T-helper 1 cell treated with Interleukin-12 subunit alpha and Interleukin-12 subunit beta and Interleukin-4 antibody, amounts not matched to agents 30 μg/mL and 1 μg/mL, for 36 hours (primary cell): ENCODE measurements around the gene FAM83G.
"Not testable (repeated sequence)": the region's sequence is repeated elsewhere in the genome, so short reads cannot be mapped to it uniquely, and the experiment has no call there.

Experiments
- H3K27ac Mint-ChIP-seq: one replicate; pipeline ENCODE4 v1.8.0; 2021; ENCODE audit warnings: mild to moderate bottlenecking, mixed read lengths
- H3K27me3 Mint-ChIP-seq: one replicate; pipeline ENCODE4 v1.8.0; 2021; ENCODE audit warnings: low read depth, mixed read lengths
- H3K36me3 Mint-ChIP-seq: one replicate; pipeline ENCODE4 v1.8.0; 2021; ENCODE audit warnings: low read depth, mixed read lengths
- H3K4me1 Mint-ChIP-seq: one replicate; pipeline ENCODE4 v1.8.0; 2021; ENCODE audit warnings: low read depth, mixed read lengths
- H3K4me3 Mint-ChIP-seq: one replicate; pipeline ENCODE4 v1.8.0; 2021; ENCODE audit warnings: mild to moderate bottlenecking, moderate library complexity, mixed read lengths
- H3K9me3 Mint-ChIP-seq: one replicate; pipeline ENCODE4 v1.8.0; 2021; ENCODE audit warnings: mixed read lengths

FAM83G gene

DNA sequence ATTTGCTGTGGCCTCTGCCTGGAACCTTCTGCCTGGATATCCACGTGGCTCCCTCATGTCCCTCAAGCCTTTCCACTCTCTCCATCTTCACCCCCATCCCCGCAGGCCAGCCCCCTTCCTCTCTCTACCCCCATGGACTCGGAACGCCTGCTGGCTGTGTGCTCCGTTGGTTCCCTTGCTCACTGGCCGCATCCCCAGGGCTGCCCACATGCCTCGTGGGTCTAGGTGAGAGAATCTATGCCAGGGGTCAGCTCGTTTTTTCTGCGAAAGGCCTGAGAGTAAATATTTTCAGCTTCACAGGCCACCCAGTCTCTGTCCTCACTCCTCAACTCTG, 40.6 kb downstream of the FAM83G start:
- Mint-ChIP-seq H3K36me3 (no peaks in the 10 kb centered on the region), H3K9me3 (no peaks in the 10 kb centered on the region), H3K27me3 (no peaks in the 10 kb centered on the region), H3K4me3 (no peak overlapping the region), H3K27ac (no peak overlapping the region), H3K4me1 (peaks cover 5% of the 10 kb centered on the region)

DNA sequence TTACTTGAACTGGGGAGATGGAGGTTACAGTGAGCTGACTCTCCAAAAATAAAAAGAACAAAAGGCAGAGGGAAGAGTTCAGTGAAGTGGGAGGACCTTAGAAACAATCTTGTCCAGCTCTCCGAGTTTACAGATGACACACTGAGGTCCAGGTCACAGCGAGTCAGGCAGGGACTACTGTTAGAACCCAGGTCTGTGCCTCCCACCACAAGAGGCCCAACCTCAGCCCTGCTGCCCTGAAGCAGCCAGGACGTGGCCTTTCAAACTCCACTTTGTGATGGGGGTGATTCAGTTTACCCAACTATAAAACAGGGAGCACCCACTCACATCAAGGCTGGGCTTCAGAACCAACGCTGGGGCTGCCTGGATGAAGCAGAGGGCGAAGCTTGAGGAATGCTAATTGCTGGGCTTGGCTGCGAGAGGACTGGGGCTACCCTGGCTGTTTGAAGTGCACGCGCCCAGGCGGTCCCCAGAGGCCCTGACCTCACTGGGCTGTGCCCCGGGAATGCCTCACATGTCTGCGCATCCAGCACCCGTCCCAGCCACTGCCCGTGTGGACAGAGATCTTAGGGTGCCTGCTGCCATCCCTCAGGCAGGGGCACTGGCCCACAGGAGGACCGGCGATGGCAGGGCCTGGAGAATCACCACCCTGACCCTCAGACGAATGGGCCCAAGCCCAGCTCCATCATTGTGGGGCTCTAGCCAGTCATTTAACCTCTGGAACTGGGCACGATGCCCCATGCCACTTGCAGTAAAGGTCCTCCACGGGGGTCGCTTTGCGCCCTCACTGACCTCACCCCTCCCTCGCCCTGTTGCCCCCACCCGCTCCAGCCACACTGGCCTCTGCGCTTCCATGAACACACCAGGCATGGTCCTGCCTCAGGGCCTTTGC, 41.2 kb downstream of the FAM83G start:
- peaks cover 5% of the 10 kb centered on the region for H3K4me1 Mint-ChIP-seq

DNA sequence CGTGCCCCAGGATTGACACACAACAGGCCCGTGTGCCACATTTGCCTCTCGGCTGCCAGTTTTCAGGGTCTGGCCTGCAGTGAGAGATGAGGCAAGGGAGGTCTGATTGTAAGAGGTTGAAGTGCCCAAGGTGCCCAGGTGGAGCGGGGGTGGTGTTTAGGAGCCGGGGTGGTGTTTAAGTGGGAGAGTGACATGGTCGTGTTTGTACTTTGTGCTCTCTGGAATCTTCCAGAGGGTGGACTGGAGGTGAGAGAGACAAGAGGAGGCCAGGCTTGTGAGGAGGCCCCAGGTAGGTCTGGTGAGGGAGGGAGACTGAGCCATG, 42.1 kb downstream of the FAM83G start:
- H3K4me3 Mint-ChIP-seq = no peak overlapping the region
- no peaks in the 10 kb centered on the region for H3K27me3 Mint-ChIP-seq
- H3K4me1 Mint-ChIP-seq = peaks cover 5% of the 10 kb centered on the region
- H3K9me3 Mint-ChIP-seq = no peaks in the 10 kb centered on the region
- no peaks in the 10 kb centered on the region for H3K36me3 Mint-ChIP-seq
- no peak overlapping the region for H3K27ac Mint-ChIP-seq

More for the DNA sequence above, 41.2 kb downstream of the FAM83G start:
- H3K4me3 Mint-ChIP-seq = no peak overlapping the region
- H3K27ac Mint-ChIP-seq = no peak overlapping the region
- no peaks in the 10 kb centered on the region for H3K27me3 Mint-ChIP-seq
- no peaks in the 10 kb centered on the region for H3K9me3 Mint-ChIP-seq
- H3K36me3 Mint-ChIP-seq = no peaks in the 10 kb centered on the region

DNA sequence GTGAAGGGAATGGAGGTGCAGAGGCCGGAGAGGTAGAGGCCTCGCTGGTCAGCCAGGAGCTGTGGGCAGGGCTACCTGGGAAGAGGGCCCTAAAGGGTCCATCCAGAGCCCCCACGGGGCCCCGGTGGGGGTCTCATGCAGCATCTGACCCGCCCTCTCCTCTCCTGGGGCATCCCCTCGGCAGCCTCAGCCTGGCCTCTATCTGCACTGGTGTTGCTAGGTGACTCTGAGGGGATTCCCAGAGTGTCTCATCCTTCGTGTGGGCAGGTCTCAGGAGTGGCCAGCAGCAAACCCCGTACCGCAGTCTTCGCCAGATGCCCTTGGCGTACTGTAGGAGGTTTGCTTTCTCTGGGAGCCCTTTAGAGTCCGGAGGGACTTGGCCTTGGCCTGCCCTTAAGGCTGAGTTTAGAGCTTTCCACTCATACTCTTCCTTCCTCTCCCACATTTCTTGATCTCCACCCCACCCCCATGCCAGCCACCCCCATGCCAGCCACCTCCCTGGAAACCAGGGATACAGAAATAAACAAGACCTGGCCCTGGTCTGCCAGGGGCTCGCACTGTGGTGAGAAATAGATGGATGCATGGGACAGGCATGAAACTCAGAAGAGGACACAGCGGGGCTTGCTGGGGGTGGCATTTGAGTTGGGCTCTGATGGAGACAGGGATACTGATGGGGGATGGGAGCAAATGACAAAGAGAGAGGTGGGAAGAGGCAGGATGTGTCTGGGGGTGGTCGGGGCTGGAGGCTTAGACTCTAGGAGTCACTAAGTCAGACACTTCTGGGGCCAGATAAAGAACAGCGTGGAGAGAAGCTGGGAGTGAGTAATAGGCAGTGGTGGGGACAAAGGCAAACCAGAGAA, 42.7 kb downstream of the FAM83G start:
- H3K27ac Mint-ChIP-seq = no peak overlapping the region
- H3K9me3 Mint-ChIP-seq = no peaks in the 10 kb centered on the region
- no peak overlapping the region for H3K4me3 Mint-ChIP-seq
- no peaks in the 10 kb centered on the region for H3K36me3 Mint-ChIP-seq
- peaks cover 5% of the 10 kb centered on the region for H3K4me1 Mint-ChIP-seq
- no peaks in the 10 kb centered on the region for H3K27me3 Mint-ChIP-seq

DNA sequence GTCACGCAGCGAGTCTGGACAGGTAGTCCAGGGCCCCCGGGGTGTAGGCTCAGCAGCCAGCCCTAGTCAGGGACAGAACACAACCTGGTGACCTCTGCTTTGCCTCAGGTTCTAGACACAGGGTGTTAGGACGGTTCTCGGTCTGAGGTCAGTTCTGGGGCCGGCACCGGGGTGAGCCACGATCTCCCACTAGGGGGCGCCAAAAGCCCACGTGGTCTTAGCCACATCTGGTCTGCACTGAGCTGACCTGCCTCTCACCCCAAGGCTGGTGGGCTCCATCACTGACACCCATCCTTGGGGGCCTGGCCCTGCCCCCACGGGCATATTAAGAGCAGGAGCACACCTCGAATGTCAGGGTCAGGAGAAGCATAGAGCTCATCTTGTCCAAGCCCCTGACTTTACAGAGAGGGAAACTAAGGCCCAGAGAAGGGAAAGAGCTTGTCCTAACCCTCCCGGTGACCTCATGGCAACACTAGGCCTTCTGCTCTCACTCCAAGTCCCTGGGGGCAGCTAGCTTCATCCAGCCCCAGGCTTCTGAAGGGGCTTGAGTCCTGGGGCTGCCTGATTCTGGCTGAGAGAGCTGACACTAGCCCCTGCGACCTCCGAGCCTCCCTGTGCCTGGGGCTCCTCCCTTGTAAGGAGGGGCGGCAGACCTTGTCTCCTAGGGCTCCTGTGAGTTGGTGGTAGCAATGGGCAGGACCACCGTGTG, 43.6 kb downstream of the FAM83G start:
- H3K27ac Mint-ChIP-seq = no peak overlapping the region
- H3K27me3 Mint-ChIP-seq = no peaks in the 10 kb centered on the region
- no peaks in the 10 kb centered on the region for H3K36me3 Mint-ChIP-seq
- H3K9me3 Mint-ChIP-seq = no peaks in the 10 kb centered on the region
- H3K4me1 Mint-ChIP-seq = peaks cover 7% of the 10 kb centered on the region
- no peak overlapping the region for H3K4me3 Mint-ChIP-seq

DNA sequence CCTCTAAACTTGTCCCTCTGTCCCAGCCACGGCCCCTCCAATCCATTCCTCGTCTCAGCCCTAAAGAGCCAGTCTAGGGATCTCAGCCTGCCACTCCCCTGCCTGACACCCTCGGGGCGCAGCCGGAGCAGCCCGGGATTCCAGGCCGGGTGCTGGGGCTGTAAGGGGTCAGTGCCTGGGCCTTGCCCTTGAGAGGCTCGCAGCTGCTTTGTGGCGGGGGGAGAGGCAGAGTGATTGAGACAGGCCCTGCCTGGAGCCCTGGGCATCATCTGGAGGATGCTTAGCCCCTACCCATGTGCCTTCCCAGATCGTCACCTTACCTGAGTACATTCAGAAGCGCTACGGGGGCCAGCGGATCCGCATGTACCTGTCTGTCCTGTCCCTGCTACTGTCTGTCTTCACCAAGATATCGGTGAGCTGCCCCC, 44.3 kb downstream of the FAM83G start:
- H3K27me3 Mint-ChIP-seq = no peaks in the 10 kb centered on the region
- no peaks in the 10 kb centered on the region for H3K9me3 Mint-ChIP-seq
- no peak overlapping the region for H3K27ac Mint-ChIP-seq
- no peaks in the 10 kb centered on the region for H3K36me3 Mint-ChIP-seq
- no peak overlapping the region for H3K4me3 Mint-ChIP-seq
- peaks cover 11% of the 10 kb centered on the region for H3K4me1 Mint-ChIP-seq

DNA sequence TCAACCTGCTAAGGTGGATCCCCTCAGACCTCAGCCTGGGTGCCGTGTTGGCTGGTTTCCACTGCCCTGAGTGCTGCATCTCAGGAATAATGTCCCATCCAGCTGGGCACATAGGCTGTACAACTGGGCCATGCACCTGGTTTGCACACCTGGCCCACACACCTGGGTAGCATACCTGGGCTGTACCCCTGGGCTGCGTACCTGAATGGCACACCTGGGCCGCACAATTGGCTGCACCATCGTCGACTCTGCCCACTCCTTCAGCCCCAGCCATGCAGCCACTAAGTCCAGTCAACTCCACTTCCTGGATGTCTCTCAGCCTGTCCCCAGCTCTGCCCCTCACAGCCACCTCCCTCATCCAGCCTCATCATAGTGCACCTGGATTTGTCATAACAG, 44.7 kb downstream of the FAM83G start:
- no peak overlapping the region for H3K27ac Mint-ChIP-seq

DNA sequence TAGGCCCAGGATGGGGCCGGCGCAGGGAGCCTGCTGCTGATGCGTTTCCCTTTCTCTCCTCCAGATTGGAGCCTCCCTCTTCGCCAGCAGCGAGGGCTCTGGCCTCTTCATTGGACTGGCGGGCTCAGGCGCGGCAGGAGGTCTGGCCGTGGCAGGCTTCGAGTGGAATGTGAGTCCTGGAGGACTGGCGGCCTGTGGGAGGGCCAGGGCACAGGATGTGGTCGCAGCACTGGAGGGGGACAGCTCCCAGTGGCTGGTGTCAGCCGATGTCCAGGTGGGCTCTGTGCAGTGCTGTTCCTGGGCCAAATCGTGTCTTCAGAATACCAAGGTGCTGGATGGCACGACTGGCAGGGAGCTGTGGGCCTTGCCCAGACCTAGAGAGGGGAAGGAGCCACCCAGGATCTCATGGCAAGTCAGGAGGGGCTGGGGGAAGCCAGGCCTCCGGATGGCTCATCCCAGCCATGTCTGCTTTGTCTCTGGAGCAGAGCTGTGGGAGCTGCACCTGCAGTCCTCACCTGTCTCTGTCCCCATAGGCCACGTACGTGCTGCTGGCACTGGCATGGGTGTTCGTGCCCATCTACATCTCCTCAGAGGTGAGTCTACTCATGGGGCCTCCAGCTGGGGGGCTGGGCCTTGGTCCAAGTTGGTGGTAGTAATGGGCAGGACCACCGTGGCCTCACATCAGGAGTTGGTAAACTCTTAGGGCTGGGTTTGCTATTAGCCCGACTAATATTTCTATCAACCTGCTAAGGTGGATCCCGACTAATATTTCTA, 45.3 kb downstream of the FAM83G start:
- H3K27ac Mint-ChIP-seq = no peak overlapping the region

More for the DNA sequence above, 44.7 kb downstream of the FAM83G start:
- no peaks in the 10 kb centered on the region for H3K27me3 Mint-ChIP-seq
- H3K9me3 Mint-ChIP-seq = no peaks in the 10 kb centered on the region
- H3K4me3 Mint-ChIP-seq = no peak overlapping the region
- H3K4me1 Mint-ChIP-seq = peaks cover 13% of the 10 kb centered on the region
- H3K36me3 Mint-ChIP-seq = no peaks in the 10 kb centered on the region

DNA sequence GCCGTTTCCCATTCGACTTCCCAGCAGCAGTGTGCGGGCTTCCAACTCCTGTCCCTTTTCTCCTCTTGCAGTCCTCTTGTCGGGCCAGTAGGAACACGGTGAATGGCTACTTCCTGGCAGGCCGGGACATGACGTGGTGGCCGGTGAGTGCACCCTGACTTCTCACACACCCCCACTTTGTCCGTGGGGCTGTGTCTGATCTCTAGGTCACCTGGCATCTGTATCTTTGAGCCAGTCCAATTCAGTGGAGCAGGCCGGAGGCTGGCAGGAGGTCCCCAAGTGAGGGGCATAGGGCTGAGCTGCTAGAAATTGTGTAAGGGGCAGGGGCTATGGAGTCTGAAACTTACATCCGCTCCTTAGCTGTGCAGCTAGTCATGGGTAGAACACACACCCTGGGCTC, 46.0 kb downstream of the FAM83G start:
- no peak overlapping the region for H3K4me3 Mint-ChIP-seq
- H3K9me3 Mint-ChIP-seq = no peaks in the 10 kb centered on the region
- H3K4me1 Mint-ChIP-seq = peaks cover 17% of the 10 kb centered on the region
- H3K36me3 Mint-ChIP-seq = peaks cover 2% of the 10 kb centered on the region
- H3K27me3 Mint-ChIP-seq = peaks cover 3% of the 10 kb centered on the region
- H3K27ac Mint-ChIP-seq = no peak overlapping the region

More for the DNA sequence above, 45.3 kb downstream of the FAM83G start:
- Mint-ChIP-seq H3K4me3 (no peak overlapping the region), H3K9me3 (no peaks in the 10 kb centered on the region), H3K36me3 (peaks cover 2% of the 10 kb centered on the region), H3K27me3 (peaks cover 2% of the 10 kb centered on the region), H3K4me1 (peaks cover 16% of the 10 kb centered on the region)

DNA sequence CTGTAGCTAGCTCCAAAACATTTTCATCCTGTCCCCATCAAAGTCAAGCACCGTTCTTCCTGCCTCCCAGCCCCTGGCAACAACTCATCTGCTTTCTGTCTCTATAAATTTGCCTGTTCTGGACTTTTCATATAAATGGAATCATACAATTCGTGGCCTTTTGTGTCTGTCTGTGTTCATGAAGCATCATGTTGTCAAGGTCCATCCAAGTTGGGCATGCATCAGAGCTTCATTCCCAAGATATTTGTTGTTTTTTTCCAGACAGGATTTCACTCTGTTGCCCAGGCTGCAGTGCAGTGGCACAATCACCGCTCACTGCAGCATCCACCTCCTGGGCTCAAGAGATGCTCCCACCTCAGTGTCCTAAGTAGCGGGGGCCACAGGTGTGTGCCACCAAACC, 46.7 kb downstream of the FAM83G start:
- H3K9me3 Mint-ChIP-seq = no peaks in the 10 kb centered on the region
- H3K27ac Mint-ChIP-seq = no peak overlapping the region
- H3K27me3 Mint-ChIP-seq = peaks cover 3% of the 10 kb centered on the region
- H3K4me3 Mint-ChIP-seq = no peak overlapping the region
- peaks cover 2% of the 10 kb centered on the region for H3K36me3 Mint-ChIP-seq
- H3K4me1 Mint-ChIP-seq = peaks cover 17% of the 10 kb centered on the region

DNA sequence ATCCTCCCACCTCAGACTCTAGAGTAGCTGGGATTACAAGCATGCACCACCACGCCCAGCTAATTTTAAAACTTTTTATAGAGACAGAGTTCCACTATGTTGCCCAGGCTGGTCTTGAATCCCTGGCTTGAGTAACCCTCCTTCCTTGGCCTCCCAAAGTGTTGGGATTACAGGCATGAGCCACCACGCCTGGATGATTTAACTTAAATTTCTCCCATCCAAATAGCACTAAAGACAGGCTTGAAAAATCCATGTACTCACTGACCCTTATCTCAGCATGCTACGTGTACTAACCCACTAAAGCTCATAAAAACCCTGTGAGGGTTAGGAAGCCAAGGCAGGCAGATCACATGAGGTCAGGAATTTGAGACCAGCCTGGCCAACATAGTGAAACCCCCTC, 48.0 kb downstream of the FAM83G start:
- Mint-ChIP-seq H3K9me3 (no peaks in the 10 kb centered on the region), H3K27me3 (peaks cover 3% of the 10 kb centered on the region), H3K36me3 (peaks cover 2% of the 10 kb centered on the region), H3K27ac (no peak overlapping the region), H3K4me1 (peaks cover 17% of the 10 kb centered on the region), H3K4me3 (no peak overlapping the region)

DNA sequence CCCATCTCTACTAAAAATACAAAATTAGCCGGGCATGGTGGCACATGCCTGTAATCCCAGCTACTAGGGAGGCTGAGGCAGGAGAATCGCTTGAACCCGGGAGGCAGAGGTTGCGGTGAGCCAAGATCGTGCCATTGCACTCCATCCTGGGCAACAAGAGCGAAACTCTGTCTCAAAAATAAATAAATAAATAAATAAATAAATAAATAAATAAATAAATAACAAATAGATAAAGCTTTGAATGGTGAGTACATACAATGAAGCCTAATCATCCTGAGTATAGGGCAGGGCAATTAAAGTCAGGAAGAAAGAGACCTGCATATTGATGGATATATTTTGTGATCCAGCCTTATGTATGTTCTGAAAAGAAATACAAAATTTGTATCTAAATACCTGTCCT, 48.5 kb downstream of the FAM83G start:
- not testable (repeated sequence) for H3K9me3 Mint-ChIP-seq, H3K27me3 Mint-ChIP-seq, H3K4me3 Mint-ChIP-seq, H3K36me3 Mint-ChIP-seq, H3K27ac Mint-ChIP-seq
- H3K4me1 Mint-ChIP-seq = peaks cover 17% of the 10 kb centered on the region

DNA sequence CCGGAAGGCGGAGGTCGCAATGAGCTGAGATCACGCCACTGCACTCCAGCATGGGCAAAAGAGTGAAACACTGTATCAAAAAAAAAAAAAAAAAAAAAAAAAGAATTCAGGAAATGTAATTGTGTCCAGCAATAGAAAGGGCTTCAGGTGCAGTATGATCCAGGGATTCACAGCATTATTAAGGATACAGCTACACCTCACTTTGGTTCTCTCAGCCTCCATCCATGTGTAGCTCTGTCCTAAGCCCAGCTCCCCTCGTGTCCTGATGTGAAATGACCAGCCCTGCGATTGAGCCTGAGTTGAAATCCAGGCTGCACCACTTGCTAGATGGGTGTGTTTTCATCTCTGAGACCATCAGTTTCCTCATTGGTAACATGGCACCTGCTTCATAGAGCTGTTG, 49.6 kb downstream of the FAM83G start:
- Mint-ChIP-seq H3K27me3 (peaks cover 9% of the 10 kb centered on the region), H3K4me1 (peaks cover 12% of the 10 kb centered on the region), H3K9me3 (no peaks in the 10 kb centered on the region), H3K27ac (peak overlapping the region; percentile 53), H3K36me3 (peaks cover 2% of the 10 kb centered on the region), H3K4me3 (peak overlapping the region; percentile 62)

DNA sequence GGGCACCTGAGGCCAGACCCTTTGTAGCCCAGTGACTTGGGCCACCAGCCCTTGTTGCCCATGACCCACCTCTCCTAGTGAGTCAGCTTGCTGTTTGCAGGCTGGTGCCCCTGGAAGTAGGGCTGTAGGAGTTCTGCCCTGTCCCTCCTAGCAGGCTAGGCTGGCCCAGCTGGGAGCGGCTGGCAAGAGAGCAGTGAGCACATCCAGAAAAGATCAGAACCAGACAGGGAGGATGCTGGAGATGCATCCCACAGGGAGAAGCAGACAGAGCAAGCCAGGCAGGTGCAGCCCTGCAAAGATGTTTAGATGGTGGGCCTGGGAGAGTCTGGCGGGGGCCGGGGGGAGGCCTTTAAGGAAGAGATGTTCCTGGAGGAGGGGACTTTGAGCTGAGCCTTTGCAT, 50.2 kb downstream of the FAM83G start:
- Mint-ChIP-seq H3K27ac (peak overlapping the region; percentile 11), H3K4me3 (no peak overlapping the region), H3K27me3 (peaks cover 13% of the 10 kb centered on the region), H3K36me3 (peaks cover 2% of the 10 kb centered on the region), H3K4me1 (peaks cover 12% of the 10 kb centered on the region), H3K9me3 (no peaks in the 10 kb centered on the region)
